Smooth muscle cell (in vitro differentiated cells): ENCODE results near the gene C1QTNF9. TPM values are rescaled to one million over a fixed set of nuclear protein-coding genes. Genes with fewer than 3 reads are reported as not detected.
A peak's percentile ranks its signal among the peaks of the same experiment; 100 is the strongest.

Source experiments
- DNase-seq: peaks from one replicate; lab custom pipeline; 2025; ENCODE audit not compliant: unreplicated experiment; lab: John Stamatoyannopoulos, UW
- H2AFZ ChIP-seq: fragments of 200-600 bp; sonication (generic); 2 replicates; pipeline ENCODE4 v1.6.0; 2016; ENCODE audit warnings: antibody characterized with exemption, low read depth, mild to moderate bottlenecking
- H3F3A ChIP-seq: fragments of 200-600 bp; sonication (generic); 2 replicates; pipeline ENCODE4 v1.6.0; 2017; ENCODE audit warnings: antibody characterized with exemption, low read depth
- H3K27ac ChIP-seq: fragments of 200-600 bp; sonication (generic); 2 replicates; pipeline ENCODE4 v1.5.1; 2016; ENCODE audit warnings: low read depth, mild to moderate bottlenecking
- H3K27me3 ChIP-seq: fragments of 200-600 bp; sonication (generic); 2 replicates; pipeline ENCODE4 v1.6.1; 2016; ENCODE audit warnings: low read depth, mild to moderate bottlenecking
- H3K36me3 ChIP-seq: fragments of 200-600 bp; sonication (generic); 2 replicates; pipeline ENCODE4 v1.5.1; 2016; ENCODE audit warnings: low read depth
- H3K4me1 ChIP-seq: fragments of 200-600 bp; sonication (generic); 2 replicates; pipeline ENCODE4 v1.5.1; 2016; ENCODE audit warnings: low read depth
- H3K4me2 ChIP-seq: fragments of 200-600 bp; sonication (generic); 2 replicates; pipeline ENCODE4 v1.6.0; 2016; ENCODE audit warnings: mild to moderate bottlenecking
- H3K4me3 ChIP-seq: fragments of 200-600 bp; sonication (generic); 2 replicates; pipeline ENCODE4 v1.5.1; 2016; ENCODE audit warnings: mild to moderate bottlenecking
- H3K79me2 ChIP-seq: fragments of 200-600 bp; sonication (generic); 2 replicates; pipeline ENCODE4 v1.6.0; 2016; ENCODE audit warnings: low read depth, mild to moderate bottlenecking
- H3K9ac ChIP-seq: fragments of 200-600 bp; sonication (generic); 2 replicates; pipeline ENCODE4 v1.6.0; 2016; ENCODE audit warnings: low read depth
- H3K9me3 ChIP-seq: fragments of 200-600 bp; sonication (generic); replicated peaks from 2 replicates; pipeline ENCODE4 v1.5.1; 2016; ENCODE audit warnings: low read depth
- H4K20me1 ChIP-seq: fragments of 200-600 bp; sonication (generic); 2 replicates; pipeline ENCODE4 v1.6.0; 2016; ENCODE audit warnings: low read depth
- CTCF ChIP-seq: fragments of 200-600 bp; sonication (generic); IDR thresholded peaks from 2 replicates; pipeline ENCODE4 v1.5.1; 2017; ENCODE audit warnings: borderline replicate concordance, mild to moderate bottlenecking, antibody characterized with exemption; ENCODE audit not compliant: insufficient read depth, poor library complexity, severe bottlenecking
- WGBS: methylation state at CpG from one replicate; pipeline ENCODE4 v1.1.7; 2016; ENCODE audit warnings: low lambda C conversion rate; 5-methylcytosine and 5-hydroxymethylcytosine counted together
- polyA plus RNA-seq: library from polyadenylated mRNA; unstranded; fragments of >200 nt; fragmentation: Nextera tagmentation; extraction: Ambion mirVana; gene quantifications from 2 replicates; pipeline ENCODE4 v1.2.1, GENCODE V29; 2016
- total RNA-seq: library from RNA; depleted of rRNA; stranded (reverse); fragments of >200 nt; gene quantifications from 2 replicates; pipeline ENCODE4 v1.2.3, GENCODE V29; 2014

Gene C1QTNF9
- total and polyA plus RNA-seq, 2 experiments from 2014 or later, result not detected

GRCh38 chr13:24272452-24273161 lies 36.8 kb upstream of the C1QTNF9 start:
- TF ChIP-seq CTCF, result no peak
- Histone ChIP-seq H3K4me1 (peaks cover 33% of the 10 kb centered on the region), H3K36me3 (no peaks in the 10 kb centered on the region), H3K79me2 (peaks cover 26% of the 10 kb centered on the region), H2AFZ (no peak overlapping the region), H3K9me3 (no peaks in the 10 kb centered on the region), H4K20me1 (no peaks in the 10 kb centered on the region), H3K4me3 (peak overlapping the region; percentile 34), H3K27ac (peak overlapping the region; percentile 86), H3F3A (peaks cover 8% of the 10 kb centered on the region), H3K4me2 (peak overlapping the region; percentile 79), H3K27me3 (no peaks in the 10 kb centered on the region), H3K9ac (peak overlapping the region; percentile 50)
- WGBS, result 76% methylated on average over 18 of the region's 18 CpGs
- no peak for DNase-seq

GRCh38 chr13:24273926-24274325 lies 35.5 kb upstream of the C1QTNF9 start:
- Histone ChIP-seq H3K27ac (peak overlapping the region; percentile 86), H3K4me3 (no peak overlapping the region), H3F3A (peaks cover 8% of the 10 kb centered on the region), H2AFZ (no peak overlapping the region), H4K20me1 (no peaks in the 10 kb centered on the region), H3K79me2 (peaks cover 26% of the 10 kb centered on the region), H3K4me2 (no peak overlapping the region), H3K4me1 (peaks cover 33% of the 10 kb centered on the region), H3K36me3 (no peaks in the 10 kb centered on the region), H3K9ac (no peak overlapping the region), H3K27me3 (no peaks in the 10 kb centered on the region), H3K9me3 (no peaks in the 10 kb centered on the region)
- DNase-seq, result no peak
- no peak for TF ChIP-seq CTCF
- 96% methylated on average over 7 of the region's 7 CpGs for WGBS

- Histone ChIP-seq H3K4me2 (peak overlapping the region; percentile 52), H3K36me3 (no peaks in the 10 kb centered on the region), H3K4me1 (peaks cover 34% of the 10 kb centered on the region), H3K9ac (peak overlapping the region; percentile 58), H3K27ac (peak overlapping the region; percentile 86), H4K20me1 (no peaks in the 10 kb centered on the region), H2AFZ (no peak overlapping the region), H3F3A (peaks cover 8% of the 10 kb centered on the region), H3K9me3 (no peaks in the 10 kb centered on the region), H3K27me3 (no peaks in the 10 kb centered on the region), H3K79me2 (peaks cover 26% of the 10 kb centered on the region), H3K4me3 (no peak overlapping the region)
- no peak for DNase-seq
- WGBS, result 23% methylated on average over 6 of the region's 6 CpGs
- no peak for TF ChIP-seq CTCF
These were observed 34.8 kb upstream of the C1QTNF9 start for GRCh38 chr13:24274452-24275021.
